SK-N-SH (cell line): ENCODE data around the gene DNPH1. TPM values are rescaled to one million over a fixed set of nuclear protein-coding genes. Genes with fewer than 3 reads are reported as not detected.

Experiments
- CTCF ChIA-PET: fragments of 300-600, 350-600 bp; formaldehyde crosslinking; extraction: SDS; loops from one replicate; lab custom pipeline; 2021; lab: Yijun Ruan, JAX
- POLR2A ChIA-PET: fragments of 350-600 bp; sonication (Branson Sonifier 250); formaldehyde crosslinking; extraction: SDS; loops from one replicate; lab custom pipeline; 2020; ENCODE audit warnings: antibody characterized with exemption, inconsistent platforms; lab: Yijun Ruan, JAX
- DNase-seq: peaks from one replicate; pipeline ENCODE4 v3.0.0; 2012
- H2AFZ ChIP-seq: fragments of 200-600 bp; sonication (generic); 2 replicates; pipeline ENCODE4 v1.8.1; 2016; ENCODE audit warnings: antibody characterized with exemption, mild to moderate bottlenecking, low read depth
- H3F3A ChIP-seq: fragments of 200-600 bp; sonication (generic); replicated peaks from 2 replicates; pipeline ENCODE3; 2016; ENCODE audit warnings: antibody characterized with exemption, mild to moderate bottlenecking; ENCODE audit not compliant: insufficient read depth
- H3K27ac ChIP-seq, 2 experiments: fragments of 200-500 bp in 1 of 2; fragments of 200-600 bp in 1 of 2; sonication (Bioruptor generic) in 1 of 2; sonication (generic), shearing (Covaris generic) in 1 of 2; 2 replicates each; pipeline versions ENCODE4 v1.5.1 to v1.6.1; 2014 to 2016; ENCODE audit warnings: low read depth in 2 of 2, inconsistent platforms in 1 of 2, low read length in 1 of 2, mild to moderate bottlenecking in 1 of 2, mixed read lengths in 1 of 2
- H3K27me3 ChIP-seq: fragments of 200-600 bp; sonication (generic), shearing (Covaris generic); 2 replicates; pipeline ENCODE4 v1.6.1; 2016; ENCODE audit warnings: mixed run types; ENCODE audit not compliant: insufficient read depth
- H3K36me3 ChIP-seq, 2 experiments: fragments of 200-500 bp in 1 of 2; fragments of 200-600 bp in 1 of 2; sonication (Bioruptor generic) in 1 of 2; sonication (generic) in 1 of 2; replicated peaks in 1 of 2; 2 replicates each; pipeline versions ENCODE3 to v1.5.1; 2014 to 2016; ENCODE audit warnings: low read length in 1 of 2, mild to moderate bottlenecking in 1 of 2; ENCODE audit not compliant: insufficient read depth in 2 of 2, control insufficient read depth in 1 of 2
- H3K4me1 ChIP-seq, 2 experiments: fragments of 200-500 bp in 1 of 2; fragments of 200-600 bp in 1 of 2; sonication (Bioruptor generic) in 1 of 2; sonication (generic), shearing (Covaris generic) in 1 of 2; 2 replicates each; pipeline versions ENCODE4 v1.5.1 to v1.6.1; 2014 to 2016; ENCODE audit warnings: low read depth in 1 of 2, low read length in 1 of 2, mixed run types in 1 of 2; ENCODE audit not compliant: insufficient read depth in 2 of 2, control insufficient read depth in 1 of 2
- H3K4me2 ChIP-seq: fragments of 200-600 bp; sonication (generic), shearing (Covaris generic); 2 replicates; pipeline ENCODE4 v1.6.1; 2017; ENCODE audit warnings: mixed run types
- H3K4me3 ChIP-seq, 2 experiments: fragments of 200-500 bp in 1 of 2; fragments of 200-600 bp in 1 of 2; sonication (Bioruptor generic) in 1 of 2; sonication (generic), shearing (Covaris generic) in 1 of 2; 2 replicates each; pipeline versions ENCODE4 v1.5.1 to v1.8.1; 2014 to 2016; ENCODE audit warnings: low read depth in 2 of 2, inconsistent platforms in 1 of 2, low read length in 1 of 2, mild to moderate bottlenecking in 1 of 2, mixed read lengths in 1 of 2, moderate library complexity in 1 of 2
- H3K79me2 ChIP-seq: fragments of 200-600 bp; sonication (generic); 2 replicates; pipeline ENCODE4 v1.8.1; 2017; ENCODE audit warnings: mild to moderate bottlenecking; ENCODE audit not compliant: insufficient read depth
- H3K9ac ChIP-seq: fragments of 200-600 bp; sonication (generic); 2 replicates; pipeline ENCODE4 v1.6.1; 2017; ENCODE audit warnings: mixed run types
- H3K9me2 ChIP-seq: fragments of 200-600 bp; sonication (generic); 2 replicates; pipeline ENCODE4 v1.6.1; 2017; ENCODE audit warnings: mixed run types
- H3K9me3 ChIP-seq: fragments of 200-600 bp; sonication (generic); 2 replicates; pipeline ENCODE4 v1.6.1; 2017; ENCODE audit warnings: mixed run types, mild to moderate bottlenecking, moderate library complexity
- H4K20me1 ChIP-seq: fragments of 200-600 bp; sonication (generic); 2 replicates; pipeline ENCODE4 v1.6.1; 2017; ENCODE audit warnings: mild to moderate bottlenecking, mixed run types; ENCODE audit not compliant: insufficient read depth
- GABPA ChIP-seq: IDR thresholded peaks from 2 replicates; pipeline ENCODE4 v1.4.0; 2012; ENCODE audit warnings: low read depth, mild to moderate bottlenecking
- GATA2 ChIP-seq: sonication (generic); formaldehyde crosslinking; IDR thresholded peaks from 2 replicates; pipeline ENCODE4 v1.5.0; 2020; ENCODE audit warnings: mild to moderate bottlenecking, missing genetic modification reagents
- MEF2A ChIP-seq: IDR thresholded peaks from 2 replicates; pipeline ENCODE4 v1.4.0; 2012; ENCODE audit warnings: low read depth, borderline replicate concordance
- MXI1 ChIP-seq: IDR thresholded peaks from 2 replicates; pipeline ENCODE4 v1.6.1; 2012; ENCODE audit warnings: mild to moderate bottlenecking, low read depth, low read length, improper control_type of control experiment
- NFIC ChIP-seq: IDR thresholded peaks from 2 replicates; pipeline ENCODE4 v1.4.0; 2012; ENCODE audit warnings: borderline replicate concordance
- NRF1 ChIP-seq: IDR thresholded peaks from 2 replicates; pipeline ENCODE4 v1.6.1; 2012; ENCODE audit warnings: low read depth, mild to moderate bottlenecking, low read length
- POLR2AphosphoS5 ChIP-seq: IDR thresholded peaks from 2 replicates; pipeline ENCODE4 v1.6.1; 2012; ENCODE audit warnings: low read depth, low read length
- RAD21 ChIP-seq: IDR thresholded peaks from 2 replicates; pipeline ENCODE4 v1.6.1; 2012; ENCODE audit warnings: mild to moderate bottlenecking, low read length
- SIN3A ChIP-seq: IDR thresholded peaks from 2 replicates; pipeline ENCODE4 v1.6.1; 2012; ENCODE audit warnings: low read depth, mild to moderate bottlenecking, low read length, moderate library complexity, borderline replicate concordance
- TAF1 ChIP-seq: IDR thresholded peaks from 2 replicates; pipeline ENCODE4 v1.6.1; 2012; ENCODE audit warnings: low read depth, mild to moderate bottlenecking, low read length, moderate library complexity, borderline replicate concordance
- YY1 ChIP-seq: IDR thresholded peaks from 2 replicates; pipeline ENCODE4 v1.4.0; 2012; ENCODE audit warnings: low read depth, mild to moderate bottlenecking
- WGBS: methylation state at CpG from one replicate; pipeline ENCODE4 v1.1.6; 2017; ENCODE audit warnings: low lambda C conversion rate; 5-methylcytosine and 5-hydroxymethylcytosine counted together
- polyA plus RNA-seq, 3 experiments: library from polyadenylated mRNA; depleted of rRNA; stranded (reverse); fragments of >200 nt; gene quantifications; 2 replicates each; pipeline ENCODE4 v1.2.3, GENCODE V29; 2012
- TF ChIP-seq, protein P1 (sequence below): fragments of 150-350 bp; IDR thresholded peaks from 2 replicates; pipeline ENCODE4 v1.6.1; 2017; ENCODE audit warnings: antibody characterized with exemption, low read length, low read depth, borderline replicate concordance
- TF ChIP-seq, protein P2 (sequence below): IDR thresholded peaks from 2 replicates; pipeline ENCODE4 v1.4.0; 2012; ENCODE audit warnings: low read depth, borderline replicate concordance
- TF ChIP-seq, protein P3 (sequence below): IDR thresholded peaks from 2 replicates; pipeline ENCODE4; 2012
- TF ChIP-seq, protein P4 (sequence below): IDR thresholded peaks from 2 replicates; pipeline ENCODE4 v1.4.0; 2012; ENCODE audit warnings: low read depth, borderline replicate concordance
- TF ChIP-seq, protein P5 (sequence below): IDR thresholded peaks from 2 replicates; pipeline ENCODE4 v1.6.1; 2012; ENCODE audit warnings: mild to moderate bottlenecking, low read depth, low read length, moderate library complexity
- TF ChIP-seq, protein P6 (sequence below): fragments of 200-600 bp; sonication (generic); IDR thresholded peaks from 2 replicates; pipeline ENCODE4 v1.6.1; 2017; ENCODE audit warnings: antibody characterized with exemption, mild to moderate bottlenecking, moderate library complexity

The DNPH1 gene
- polyA plus RNA-seq, 1 of the 3 experiments (the other 2 are of a cell fraction): 287 TPM

DNA sequence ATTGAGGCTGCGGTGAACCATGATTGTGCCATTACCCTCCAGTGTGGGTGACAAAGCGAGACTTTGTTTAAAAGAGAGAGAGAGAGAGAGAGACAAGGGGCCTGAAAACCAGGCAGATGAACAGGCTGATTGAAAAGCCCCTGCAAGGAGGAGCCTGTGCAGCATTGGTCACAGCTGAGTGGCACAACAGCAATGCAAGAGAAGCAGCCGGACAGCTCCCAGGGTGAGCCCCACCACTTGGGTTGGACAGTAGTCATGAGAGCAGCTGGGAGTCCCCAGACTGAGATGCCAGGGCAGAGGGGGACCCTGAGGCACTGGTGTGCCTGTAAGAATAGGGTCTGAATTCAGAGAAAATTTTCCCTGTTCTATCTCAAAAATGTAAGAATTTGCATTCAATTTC, 10.2 kb downstream of the DNPH1 start:
- no peak for DNase-seq

More for the DNA sequence above, 10.2 kb downstream of the DNPH1 start:
- Histone ChIP-seq H3K4me1 (peaks cover 0 to 5% of the 10 kb centered on the region in 2 experiments; a peak in 1 of 4 replicates), H3K9me2 (no peaks in the 10 kb centered on the region), H3K9ac (no peak overlapping the region)
- TF ChIP-seq GATA2 (CRISPR knock-in tag) (no peak), SIN3A (no peak), RAD21 (no peak), NRF1 (no peak), TAF1 (no peak), NFIC (no peak), POLR2AphosphoS5 (no peak), MXI1 (no peak), MEF2A (no peak), GABPA (no peak), YY1 (no peak)
- TF ChIP-seq, protein P1, sequence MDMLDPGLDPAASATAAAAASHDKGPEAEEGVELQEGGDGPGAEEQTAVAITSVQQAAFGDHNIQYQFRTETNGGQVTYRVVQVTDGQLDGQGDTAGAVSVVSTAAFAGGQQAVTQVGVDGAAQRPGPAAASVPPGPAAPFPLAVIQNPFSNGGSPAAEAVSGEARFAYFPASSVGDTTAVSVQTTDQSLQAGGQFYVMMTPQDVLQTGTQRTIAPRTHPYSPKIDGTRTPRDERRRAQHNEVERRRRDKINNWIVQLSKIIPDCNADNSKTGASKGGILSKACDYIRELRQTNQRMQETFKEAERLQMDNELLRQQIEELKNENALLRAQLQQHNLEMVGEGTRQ: no peak
- TF ChIP-seq, protein P2, sequence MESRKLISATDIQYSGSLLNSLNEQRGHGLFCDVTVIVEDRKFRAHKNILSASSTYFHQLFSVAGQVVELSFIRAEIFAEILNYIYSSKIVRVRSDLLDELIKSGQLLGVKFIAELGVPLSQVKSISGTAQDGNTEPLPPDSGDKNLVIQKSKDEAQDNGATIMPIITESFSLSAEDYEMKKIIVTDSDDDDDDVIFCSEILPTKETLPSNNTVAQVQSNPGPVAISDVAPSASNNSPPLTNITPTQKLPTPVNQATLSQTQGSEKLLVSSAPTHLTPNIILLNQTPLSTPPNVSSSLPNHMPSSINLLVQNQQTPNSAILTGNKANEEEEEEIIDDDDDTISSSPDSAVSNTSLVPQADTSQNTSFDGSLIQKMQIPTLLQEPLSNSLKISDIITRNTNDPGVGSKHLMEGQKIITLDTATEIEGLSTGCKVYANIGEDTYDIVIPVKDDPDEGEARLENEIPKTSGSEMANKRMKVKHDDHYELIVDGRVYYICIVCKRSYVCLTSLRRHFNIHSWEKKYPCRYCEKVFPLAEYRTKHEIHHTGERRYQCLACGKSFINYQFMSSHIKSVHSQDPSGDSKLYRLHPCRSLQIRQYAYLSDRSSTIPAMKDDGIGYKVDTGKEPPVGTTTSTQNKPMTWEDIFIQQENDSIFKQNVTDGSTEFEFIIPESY: no peak
- TF ChIP-seq, protein P3, sequence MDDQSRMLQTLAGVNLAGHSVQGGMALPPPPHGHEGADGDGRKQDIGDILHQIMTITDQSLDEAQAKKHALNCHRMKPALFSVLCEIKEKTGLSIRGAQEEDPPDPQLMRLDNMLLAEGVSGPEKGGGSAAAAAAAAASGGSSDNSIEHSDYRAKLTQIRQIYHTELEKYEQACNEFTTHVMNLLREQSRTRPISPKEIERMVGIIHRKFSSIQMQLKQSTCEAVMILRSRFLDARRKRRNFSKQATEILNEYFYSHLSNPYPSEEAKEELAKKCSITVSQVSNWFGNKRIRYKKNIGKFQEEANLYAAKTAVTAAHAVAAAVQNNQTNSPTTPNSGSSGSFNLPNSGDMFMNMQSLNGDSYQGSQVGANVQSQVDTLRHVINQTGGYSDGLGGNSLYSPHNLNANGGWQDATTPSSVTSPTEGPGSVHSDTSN: no peak
- TF ChIP-seq, protein P4, sequence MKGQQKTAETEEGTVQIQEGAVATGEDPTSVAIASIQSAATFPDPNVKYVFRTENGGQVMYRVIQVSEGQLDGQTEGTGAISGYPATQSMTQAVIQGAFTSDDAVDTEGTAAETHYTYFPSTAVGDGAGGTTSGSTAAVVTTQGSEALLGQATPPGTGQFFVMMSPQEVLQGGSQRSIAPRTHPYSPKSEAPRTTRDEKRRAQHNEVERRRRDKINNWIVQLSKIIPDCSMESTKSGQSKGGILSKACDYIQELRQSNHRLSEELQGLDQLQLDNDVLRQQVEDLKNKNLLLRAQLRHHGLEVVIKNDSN: no peak
- TF ChIP-seq, protein P5, sequence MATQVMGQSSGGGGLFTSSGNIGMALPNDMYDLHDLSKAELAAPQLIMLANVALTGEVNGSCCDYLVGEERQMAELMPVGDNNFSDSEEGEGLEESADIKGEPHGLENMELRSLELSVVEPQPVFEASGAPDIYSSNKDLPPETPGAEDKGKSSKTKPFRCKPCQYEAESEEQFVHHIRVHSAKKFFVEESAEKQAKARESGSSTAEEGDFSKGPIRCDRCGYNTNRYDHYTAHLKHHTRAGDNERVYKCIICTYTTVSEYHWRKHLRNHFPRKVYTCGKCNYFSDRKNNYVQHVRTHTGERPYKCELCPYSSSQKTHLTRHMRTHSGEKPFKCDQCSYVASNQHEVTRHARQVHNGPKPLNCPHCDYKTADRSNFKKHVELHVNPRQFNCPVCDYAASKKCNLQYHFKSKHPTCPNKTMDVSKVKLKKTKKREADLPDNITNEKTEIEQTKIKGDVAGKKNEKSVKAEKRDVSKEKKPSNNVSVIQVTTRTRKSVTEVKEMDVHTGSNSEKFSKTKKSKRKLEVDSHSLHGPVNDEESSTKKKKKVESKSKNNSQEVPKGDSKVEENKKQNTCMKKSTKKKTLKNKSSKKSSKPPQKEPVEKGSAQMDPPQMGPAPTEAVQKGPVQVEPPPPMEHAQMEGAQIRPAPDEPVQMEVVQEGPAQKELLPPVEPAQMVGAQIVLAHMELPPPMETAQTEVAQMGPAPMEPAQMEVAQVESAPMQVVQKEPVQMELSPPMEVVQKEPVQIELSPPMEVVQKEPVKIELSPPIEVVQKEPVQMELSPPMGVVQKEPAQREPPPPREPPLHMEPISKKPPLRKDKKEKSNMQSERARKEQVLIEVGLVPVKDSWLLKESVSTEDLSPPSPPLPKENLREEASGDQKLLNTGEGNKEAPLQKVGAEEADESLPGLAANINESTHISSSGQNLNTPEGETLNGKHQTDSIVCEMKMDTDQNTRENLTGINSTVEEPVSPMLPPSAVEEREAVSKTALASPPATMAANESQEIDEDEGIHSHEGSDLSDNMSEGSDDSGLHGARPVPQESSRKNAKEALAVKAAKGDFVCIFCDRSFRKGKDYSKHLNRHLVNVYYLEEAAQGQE: no peak
- TF ChIP-seq, protein P6, sequence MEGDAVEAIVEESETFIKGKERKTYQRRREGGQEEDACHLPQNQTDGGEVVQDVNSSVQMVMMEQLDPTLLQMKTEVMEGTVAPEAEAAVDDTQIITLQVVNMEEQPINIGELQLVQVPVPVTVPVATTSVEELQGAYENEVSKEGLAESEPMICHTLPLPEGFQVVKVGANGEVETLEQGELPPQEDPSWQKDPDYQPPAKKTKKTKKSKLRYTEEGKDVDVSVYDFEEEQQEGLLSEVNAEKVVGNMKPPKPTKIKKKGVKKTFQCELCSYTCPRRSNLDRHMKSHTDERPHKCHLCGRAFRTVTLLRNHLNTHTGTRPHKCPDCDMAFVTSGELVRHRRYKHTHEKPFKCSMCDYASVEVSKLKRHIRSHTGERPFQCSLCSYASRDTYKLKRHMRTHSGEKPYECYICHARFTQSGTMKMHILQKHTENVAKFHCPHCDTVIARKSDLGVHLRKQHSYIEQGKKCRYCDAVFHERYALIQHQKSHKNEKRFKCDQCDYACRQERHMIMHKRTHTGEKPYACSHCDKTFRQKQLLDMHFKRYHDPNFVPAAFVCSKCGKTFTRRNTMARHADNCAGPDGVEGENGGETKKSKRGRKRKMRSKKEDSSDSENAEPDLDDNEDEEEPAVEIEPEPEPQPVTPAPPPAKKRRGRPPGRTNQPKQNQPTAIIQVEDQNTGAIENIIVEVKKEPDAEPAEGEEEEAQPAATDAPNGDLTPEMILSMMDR: no peak
- TF ChIP-seq, all 33 proteins: peak for 0
- no peaks in the 10 kb centered on the region for H3K79me2 ChIP-seq
- H3K36me3 ChIP-seq: peaks cover 10 to 49% of the 10 kb centered on the region in 2 experiments
- H3K4me2 ChIP-seq: no peak overlapping the region
- H3K9me3 ChIP-seq: no peaks in the 10 kb centered on the region
- H3K27me3 ChIP-seq: no peaks in the 10 kb centered on the region
- no peak overlapping the region for H3K27ac ChIP-seq
- CTCF ChIA-PET: interaction anchor here (1.2 to 2.0 kb wide), 2 partner anchors 10 to 11 kb away, joined by 3 to 11 read pairs; partner anchors contain the start of gene DNPH1
- peaks cover 2% of the 10 kb centered on the region for H3F3A ChIP-seq
- no peaks in the 10 kb centered on the region for H4K20me1 ChIP-seq
- no peak overlapping the region for H2AFZ ChIP-seq
- POLR2A ChIA-PET: interaction anchor here (0.5 kb wide), 1 partner anchor 37 kb away, joined by 3 read pairs; no protein-coding TSS in a partner anchor
- WGBS: 100% methylated on average over 3 of the region's 3 CpGs
- no peak overlapping the region for H3K4me3 ChIP-seq
